ENCODE measurements around the gene TSHZ1. TPM values are rescaled to one million over a fixed set of nuclear protein-coding genes. Genes with fewer than 3 reads are reported as not detected.

Gene TSHZ1
- total and polyA plus RNA-seq, 2 experiments from 2014 or later: 2.2 to 4.4 TPM

GRCh38 chr18:75309564-75309963 is 99.0 kb downstream of the TSHZ1 start:
- in situ Hi-C loops (cut with MboI): no loop called here
- Histone ChIP-seq H3K4me3 (no peak overlapping the region), H3K9me2 (ENCODE audit: insufficient read depth) (no peaks in the 10 kb centered on the region), H3K36me3 (ENCODE audit: low read depth) (no peaks in the 10 kb centered on the region), H3F3A (ENCODE audit: insufficient read depth) (no peaks in the 10 kb centered on the region), H2AFZ (no peak overlapping the region), H3K79me2 (ENCODE audit: insufficient read depth) (no peaks in the 10 kb centered on the region), H4K20me1 (ENCODE audit: insufficient read depth) (no peaks in the 10 kb centered on the region), H3K27me3 (replicated peaks; ENCODE audit: insufficient read depth) (no peaks in the 10 kb centered on the region), H3K4me2 (ENCODE audit: unreplicated experiment) (no peak overlapping the region), H3K27ac (no peak overlapping the region), H3K4me1 (ENCODE audit: insufficient read depth) (no peaks in the 10 kb centered on the region), H3K9ac (no peak overlapping the region), H3K9me3 (ENCODE audit: low read depth) (no peaks in the 10 kb centered on the region)
- 65 to 68% methylated on average over 6 to 8 of the region's 8 CpGs for WGBS, 2 experiments (ENCODE audit: low coverage in 1 of 2, low lambda C conversion rate in 2 of 2, missing lambda C conversion rate in 2 of 2)
- DNase-seq: no peak
- TF ChIP-seq EZH2phosphoT487 (IDR thresholded peaks at IDR 0.05; ENCODE audit: insufficient read depth, low read depth) (no peak), EZH2 (IDR thresholded peaks at IDR 0.05; ENCODE audit: insufficient read depth, poor library complexity, severe bottlenecking) (no peak)

DNA sequence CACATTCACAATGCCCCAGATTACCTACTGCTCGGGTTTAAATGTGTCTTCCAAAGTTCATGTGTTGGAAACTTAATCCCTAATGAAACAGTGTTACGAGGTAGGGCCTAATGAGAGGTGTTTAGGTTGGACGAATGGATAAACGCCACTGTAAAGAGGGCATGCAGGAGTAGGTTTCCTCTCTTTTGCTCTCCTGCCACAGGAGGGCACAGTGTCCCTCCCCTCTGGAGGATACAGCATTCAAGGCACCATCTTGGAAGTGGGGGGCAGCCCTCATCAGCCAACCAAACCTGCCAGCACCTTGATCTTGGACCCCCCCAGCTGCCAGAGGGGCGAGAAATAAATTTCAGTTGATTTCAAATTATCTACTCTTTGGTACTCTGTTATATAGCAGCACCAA is 103.5 kb downstream of the TSHZ1 start:
- Histone ChIP-seq H3K4me3 (no peak overlapping the region), H3K27ac (no peak overlapping the region), H3F3A (ENCODE audit: insufficient read depth) (no peaks in the 10 kb centered on the region), H4K20me1 (ENCODE audit: insufficient read depth) (no peaks in the 10 kb centered on the region), H3K27me3 (replicated peaks; ENCODE audit: insufficient read depth) (no peaks in the 10 kb centered on the region), H3K9ac (no peak overlapping the region), H3K9me2 (ENCODE audit: insufficient read depth) (no peaks in the 10 kb centered on the region), H3K36me3 (ENCODE audit: low read depth) (no peaks in the 10 kb centered on the region), H2AFZ (no peak overlapping the region), H3K79me2 (ENCODE audit: insufficient read depth) (no peaks in the 10 kb centered on the region), H3K9me3 (ENCODE audit: low read depth) (no peaks in the 10 kb centered on the region), H3K4me1 (ENCODE audit: insufficient read depth) (no peaks in the 10 kb centered on the region), H3K4me2 (ENCODE audit: unreplicated experiment) (no peak overlapping the region)
- no peak for DNase-seq
- in situ Hi-C loops (cut with MboI): no loop called here
- WGBS, 2 experiments (ENCODE audit: low coverage in 1 of 2, low lambda C conversion rate in 2 of 2, missing lambda C conversion rate in 2 of 2): 50 to 51% methylated on average over 5 of the region's 5 CpGs
- TF ChIP-seq EZH2 (IDR thresholded peaks at IDR 0.05; ENCODE audit: insufficient read depth, poor library complexity, severe bottlenecking) (no peak), EZH2phosphoT487 (IDR thresholded peaks at IDR 0.05; ENCODE audit: insufficient read depth, low read depth) (no peak)

DNA sequence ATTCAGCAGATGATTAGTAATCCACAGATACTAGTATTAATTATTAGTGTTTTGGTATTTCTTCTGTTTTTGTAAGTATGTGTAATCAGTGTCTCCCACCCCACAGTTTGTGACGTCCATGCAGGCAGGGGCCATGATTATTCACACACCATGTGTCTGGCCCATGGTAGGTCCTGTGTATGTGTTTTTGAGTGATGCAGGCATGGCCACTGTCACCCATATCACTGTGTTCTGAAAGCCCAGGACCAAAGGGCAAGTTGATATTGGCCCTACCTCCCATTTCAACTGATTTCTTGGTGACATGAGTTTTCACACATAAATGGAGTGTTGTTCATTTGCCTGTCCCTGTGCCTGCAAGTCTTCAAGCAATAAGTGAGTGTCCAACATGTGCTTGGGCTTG is 104.0 kb downstream of the TSHZ1 start:
- H3K4me3 ChIP-seq: no peak overlapping the region
- WGBS, 2 experiments (ENCODE audit: low coverage in 1 of 2, low lambda C conversion rate in 2 of 2, missing lambda C conversion rate in 2 of 2): 67% methylated on average over 1 of the region's 1 CpG
- no peak for TF ChIP-seq EZH2phosphoT487 (IDR thresholded peaks at IDR 0.05; ENCODE audit: insufficient read depth, low read depth)
- TF ChIP-seq EZH2 (IDR thresholded peaks at IDR 0.05; ENCODE audit: insufficient read depth, poor library complexity, severe bottlenecking): no peak
- no peaks in the 10 kb centered on the region for H3K27me3 ChIP-seq (replicated peaks; ENCODE audit: insufficient read depth)
- H3K4me2 ChIP-seq (ENCODE audit: unreplicated experiment): no peak overlapping the region
- H3K27ac ChIP-seq: no peak overlapping the region
- H3K36me3 ChIP-seq (ENCODE audit: low read depth): no peaks in the 10 kb centered on the region
- H3K9me3 ChIP-seq (ENCODE audit: low read depth): no peaks in the 10 kb centered on the region
- no peak overlapping the region for H3K9ac ChIP-seq
- H3K4me1 ChIP-seq (ENCODE audit: insufficient read depth): no peaks in the 10 kb centered on the region
- no peak for DNase-seq
- H3F3A ChIP-seq (ENCODE audit: insufficient read depth): no peaks in the 10 kb centered on the region
- H3K79me2 ChIP-seq (ENCODE audit: insufficient read depth): no peaks in the 10 kb centered on the region
- H2AFZ ChIP-seq: no peak overlapping the region
- H3K9me2 ChIP-seq (ENCODE audit: insufficient read depth): no peaks in the 10 kb centered on the region
- in situ Hi-C loops (cut with MboI): no loop called here
- H4K20me1 ChIP-seq (ENCODE audit: insufficient read depth): no peaks in the 10 kb centered on the region

GRCh38 chr18:75316223-75316622 is 105.6 kb downstream of the TSHZ1 start:
- Histone ChIP-seq H3K27ac (no peak overlapping the region), H4K20me1 (ENCODE audit: insufficient read depth) (no peaks in the 10 kb centered on the region), H3F3A (ENCODE audit: insufficient read depth) (no peaks in the 10 kb centered on the region), H3K4me2 (ENCODE audit: unreplicated experiment) (no peak overlapping the region), H3K9ac (no peak overlapping the region), H3K27me3 (replicated peaks; ENCODE audit: insufficient read depth) (no peaks in the 10 kb centered on the region), H2AFZ (no peak overlapping the region), H3K79me2 (ENCODE audit: insufficient read depth) (no peaks in the 10 kb centered on the region), H3K9me2 (ENCODE audit: insufficient read depth) (no peaks in the 10 kb centered on the region), H3K4me3 (no peak overlapping the region), H3K36me3 (ENCODE audit: low read depth) (no peaks in the 10 kb centered on the region), H3K9me3 (ENCODE audit: low read depth) (no peaks in the 10 kb centered on the region), H3K4me1 (ENCODE audit: insufficient read depth) (no peaks in the 10 kb centered on the region)
- in situ Hi-C loops (cut with MboI): no loop called here
- no peak for DNase-seq
- 67 to 68% methylated on average over 10 of the region's 10 CpGs for WGBS, 2 experiments (ENCODE audit: low coverage in 1 of 2, low lambda C conversion rate in 2 of 2, missing lambda C conversion rate in 2 of 2)
- no peak for TF ChIP-seq EZH2phosphoT487 (IDR thresholded peaks at IDR 0.05; ENCODE audit: insufficient read depth, low read depth)
- no peak for TF ChIP-seq EZH2 (IDR thresholded peaks at IDR 0.05; ENCODE audit: insufficient read depth, poor library complexity, severe bottlenecking)

DNA sequence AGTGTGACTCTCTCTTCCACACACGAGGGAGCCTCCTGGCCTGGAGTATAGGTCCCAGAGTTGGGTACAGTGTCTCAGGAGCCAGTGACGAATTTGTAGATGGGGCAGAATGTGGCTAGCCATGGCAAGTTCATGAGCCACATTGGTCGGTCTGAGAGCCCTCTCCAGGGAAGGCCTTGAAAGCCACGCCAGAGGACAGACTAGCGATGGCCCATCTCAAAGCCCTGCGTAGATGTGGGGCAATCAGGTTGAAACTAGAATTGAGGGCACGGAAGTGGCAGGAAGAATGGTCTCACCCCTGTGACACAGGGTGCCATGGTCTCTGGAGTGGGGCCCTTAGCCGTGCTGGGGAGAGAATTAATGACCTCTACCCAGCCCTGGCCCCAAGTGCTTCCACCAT is 106.2 kb downstream of the TSHZ1 start:
- WGBS, 2 experiments (ENCODE audit: low coverage in 1 of 2, low lambda C conversion rate in 2 of 2, missing lambda C conversion rate in 2 of 2): 62 to 66% methylated on average over 8 of the region's 8 CpGs
- in situ Hi-C loops (cut with MboI): no loop called here
- H3K36me3 ChIP-seq (ENCODE audit: low read depth): no peaks in the 10 kb centered on the region

More for the DNA sequence above, 106.2 kb downstream of the TSHZ1 start:
- no peak for DNase-seq
- H3K9me3 ChIP-seq (ENCODE audit: low read depth): no peaks in the 10 kb centered on the region
- no peaks in the 10 kb centered on the region for H3K4me1 ChIP-seq (ENCODE audit: insufficient read depth)
- no peak overlapping the region for H3K4me3 ChIP-seq
- H3K9me2 ChIP-seq (ENCODE audit: insufficient read depth): no peaks in the 10 kb centered on the region
- H3F3A ChIP-seq (ENCODE audit: insufficient read depth): no peaks in the 10 kb centered on the region
- H3K27me3 ChIP-seq (replicated peaks; ENCODE audit: insufficient read depth): no peaks in the 10 kb centered on the region
- no peaks in the 10 kb centered on the region for H4K20me1 ChIP-seq (ENCODE audit: insufficient read depth)
- H3K4me2 ChIP-seq (ENCODE audit: unreplicated experiment): no peak overlapping the region
- H3K79me2 ChIP-seq (ENCODE audit: insufficient read depth): no peaks in the 10 kb centered on the region
- H3K27ac ChIP-seq: no peak overlapping the region
- no peak overlapping the region for H2AFZ ChIP-seq
- no peak for TF ChIP-seq EZH2 (IDR thresholded peaks at IDR 0.05; ENCODE audit: insufficient read depth, poor library complexity, severe bottlenecking)
- no peak for TF ChIP-seq EZH2phosphoT487 (IDR thresholded peaks at IDR 0.05; ENCODE audit: insufficient read depth, low read depth)
- H3K9ac ChIP-seq: no peak overlapping the region
